NCI-H748 (cell line): Measurements from ENCODE around the gene HDC.

Experiments
- DNase-seq: peaks from one replicate; lab custom pipeline; 2025; ENCODE audit not compliant: unreplicated experiment; lab: John Stamatoyannopoulos, UW

HDC gene

GRCh38 chr15:50228866-50229265, 36.7 kb downstream of the HDC start:
- no peak for DNase-seq

- no peak for DNase-seq
Measured at GRCh38 chr15:50227076-50227475, 38.5 kb downstream of the HDC start.

- no peak for DNase-seq
Measured at GRCh38 chr15:50225938-50226337, 39.6 kb downstream of the HDC start.

GRCh38 chr15:50225057-50225456, 40.5 kb downstream of the HDC start:
- DNase-seq: no peak

GRCh38 chr15:50224606-50225005, 40.9 kb downstream of the HDC start:
- DNase-seq: no peak

GRCh38 chr15:50222181-50222580, 43.3 kb downstream of the HDC start:
- DNase-seq: no peak

GRCh38 chr15:50219820-50220219, 45.7 kb downstream of the HDC start:
- no peak for DNase-seq

- no peak for DNase-seq
Measured at GRCh38 chr15:50218691-50219090, 46.8 kb downstream of the HDC start.

GRCh38 chr15:50218291-50218690, 47.2 kb downstream of the HDC start:
- DNase-seq: no peak

GRCh38 chr15:50210462-50211157, 54.9 kb downstream of the HDC start:
- no peak for DNase-seq

GRCh38 chr15:50209809-50210208, 55.7 kb downstream of the HDC start:
- no peak for DNase-seq

- no peak for DNase-seq
Measured at GRCh38 chr15:50206020-50206419, 59.5 kb downstream of the HDC start.

GRCh38 chr15:50202003-50202402, 63.5 kb downstream of the HDC start:
- no peak for DNase-seq

- DNase-seq: no peak
Measured at GRCh38 chr15:50192926-50193620, 72.5 kb downstream of the HDC start.

GRCh38 chr15:50192164-50192563, 73.4 kb downstream of the HDC start:
- no peak for DNase-seq
